Small intestine (tissue), 7 donors: ENCODE data around the gene CCN2. TPM values are rescaled to one million over a fixed set of nuclear protein-coding genes. Genes with fewer than 3 reads are reported as not detected.
A peak's percentile ranks its signal among the peaks of the same experiment; 100 is the strongest.

Experiments used
- DNase-seq, 2 donors: peaks; one replicate each; pipeline versions ENCODE4 v3.0.0 to v3.0.0-alpha.2; 2013
- FAIRE-seq: peaks from 2 replicates; lab custom pipeline; 2012; peaks lifted over from hg19 to GRCh38; lab: Jason Lieb, UNC
- H3K27ac ChIP-seq, 3 donors: one replicate each; pipeline ENCODE4 v1.5.1; 2013; ENCODE audit warnings: low read length in 2 of 3, mild to moderate bottlenecking in 2 of 3, control low read depth in 1 of 3, inconsistent platforms in 1 of 3, low read depth in 1 of 3, moderate library complexity in 1 of 3
- H3K27me3 ChIP-seq, 3 donors: one replicate each; pipeline ENCODE4 v1.6.1; 2013; ENCODE audit warnings: low read length in 3 of 3, inconsistent platforms in 1 of 3; ENCODE audit not compliant: control insufficient read depth in 3 of 3, insufficient read depth in 3 of 3
- H3K36me3 ChIP-seq, 3 donors: one replicate each; pipeline ENCODE4 v1.6.1; 2013; ENCODE audit warnings: low read length in 3 of 3, inconsistent platforms in 1 of 3, low read depth in 1 of 3, mild to moderate bottlenecking in 1 of 3, moderate library complexity in 1 of 3; ENCODE audit not compliant: control insufficient read depth in 3 of 3, insufficient read depth in 2 of 3
- H3K4me1 ChIP-seq, 3 donors: one replicate each; pipeline ENCODE4 v1.6.1; 2013; ENCODE audit warnings: low read length in 2 of 3, inconsistent platforms in 1 of 3, low read depth in 1 of 3, mild to moderate bottlenecking in 1 of 3, moderate library complexity in 1 of 3; ENCODE audit not compliant: control insufficient read depth in 3 of 3, insufficient read depth in 2 of 3
- H3K4me3 ChIP-seq, 3 donors: one replicate each; pipeline ENCODE4 v1.5.1; 2013; ENCODE audit warnings: low read length in 3 of 3, control low read depth in 1 of 3, inconsistent platforms in 1 of 3, low read depth in 1 of 3, mild to moderate bottlenecking in 1 of 3, moderate library complexity in 1 of 3
- H3K9me3 ChIP-seq, 2 donors: one replicate each; pipeline ENCODE4 v1.6.1; 2013; ENCODE audit warnings: low read depth in 1 of 2, low read length in 1 of 2; ENCODE audit not compliant: control insufficient read depth in 2 of 2, insufficient read depth in 1 of 2
- WGBS, 3 donors: extraction: QIAGEN DNeasy Blood & Tissue Kit; methylation state at CpG; one replicate each; pipeline ENCODE4 v1.1.7; 2013; 5-methylcytosine and 5-hydroxymethylcytosine counted together
- polyA plus RNA-seq, 4 donors: library from polyadenylated mRNA; stranded (reverse) in 3 of 4; unstranded in 1 of 4; fragments of 200-250 nt in 3 of 4; fragments of 120-200 nt in 1 of 4; gene quantifications; one replicate each; pipeline versions ENCODE4 v1.2.1 to v1.2.3, GENCODE V29; 2013
- donor health status: healthy with polysubstance abuse.
- donor health status: control.
- donor health status: control.
- donor health status: Bipolar disorder and iron deficiency.
- donor health status: healthy.

CCN2 gene
- polyA plus RNA-seq, 4 donors = 1.3 to 83.6 (median 36.0) TPM

- no peaks in the 10 kb centered on the region for H3K27me3 ChIP-seq
- peaks cover 0 to 9% (median 8%) of the 10 kb centered on the region in 3 donors for H3K4me1 ChIP-seq
- H3K36me3 ChIP-seq = no peaks in the 10 kb centered on the region
- no peak overlapping the region for H3K4me3 ChIP-seq
- H3K27ac ChIP-seq = no peak overlapping the region
- no peaks in the 10 kb centered on the region for H3K9me3 ChIP-seq
- FAIRE-seq = no peak
- peak in 1 of 2 donors; percentile 42 for DNase-seq
- WGBS, 3 donors = 14 to 45% (median 39%) methylated on average over 6 of the region's 6 CpGs
Measured at GRCh38 chr6:131976545-131977061, 25.4 kb upstream of the CCN2 start.

- Histone ChIP-seq H3K4me1 (peaks cover 0 to 2% (median 0%) of the 10 kb centered on the region in 3 donors), H3K9me3 (no peaks in the 10 kb centered on the region), H3K27me3 (no peaks in the 10 kb centered on the region), H3K27ac (no peak overlapping the region), H3K4me3 (no peak overlapping the region), H3K36me3 (no peaks in the 10 kb centered on the region)
- no peak for FAIRE-seq
- no peak for DNase-seq
- 36 to 59% (median 55%) methylated on average over 2 of the region's 2 CpGs for WGBS, 3 donors
Measured at GRCh38 chr6:131972741-131973140, 21.6 kb upstream of the CCN2 start.

GRCh38 chr6:131970076-131970859, 19.1 kb upstream of the CCN2 start:
- WGBS, 3 donors = 89 to 90% (median 89%) methylated on average over 2 of the region's 2 CpGs

GRCh38 chr6:131968656-131969055, 17.5 kb upstream of the CCN2 start:
- Histone ChIP-seq H3K9me3 (no peaks in the 10 kb centered on the region), H3K4me1 (no peaks in the 10 kb centered on the region), H3K36me3 (no peaks in the 10 kb centered on the region), H3K27me3 (no peaks in the 10 kb centered on the region), H3K4me3 (no peak overlapping the region), H3K27ac (no peak overlapping the region)
- DNase-seq = no peak
- FAIRE-seq = no peak
- 80 to 88% (median 80%) methylated on average over 5 of the region's 5 CpGs for WGBS, 3 donors

More at GRCh38 chr6:131970076-131970859, 19.1 kb upstream of the CCN2 start:
- Histone ChIP-seq H3K4me1 (no peaks in the 10 kb centered on the region), H3K4me3 (no peak overlapping the region), H3K9me3 (no peaks in the 10 kb centered on the region), H3K27ac (no peak overlapping the region), H3K27me3 (no peaks in the 10 kb centered on the region), H3K36me3 (no peaks in the 10 kb centered on the region)
- DNase-seq = no peak
- no peak for FAIRE-seq

GRCh38 chr6:131967948-131968347, 16.8 kb upstream of the CCN2 start:
- no peak for DNase-seq
- Histone ChIP-seq H3K27me3 (no peaks in the 10 kb centered on the region), H3K36me3 (no peaks in the 10 kb centered on the region), H3K4me1 (no peaks in the 10 kb centered on the region), H3K9me3 (no peaks in the 10 kb centered on the region), H3K27ac (no peak overlapping the region), H3K4me3 (no peak overlapping the region)
- WGBS, 3 donors = 39 to 89% (median 72%) methylated on average over 1 of the region's 1 CpG
- no peak for FAIRE-seq

GRCh38 chr6:131966443-131966842, 15.3 kb upstream of the CCN2 start:
- WGBS, 3 donors = 78 to 87% (median 79%) methylated on average over 6 of the region's 6 CpGs
- no peaks in the 10 kb centered on the region for H3K27me3 ChIP-seq
- FAIRE-seq = no peak

GRCh38 chr6:131963063-131963462, 11.9 kb upstream of the CCN2 start:
- Histone ChIP-seq H3K4me1 (peaks cover 0 to 6% (median 0%) of the 10 kb centered on the region in 3 donors), H3K27me3 (no peaks in the 10 kb centered on the region), H3K9me3 (no peaks in the 10 kb centered on the region), H3K27ac (no peak overlapping the region), H3K36me3 (no peaks in the 10 kb centered on the region), H3K4me3 (no peak overlapping the region)
- no peak for DNase-seq
- FAIRE-seq = no peak

More at GRCh38 chr6:131966443-131966842, 15.3 kb upstream of the CCN2 start:
- Histone ChIP-seq H3K36me3 (no peaks in the 10 kb centered on the region), H3K4me3 (no peak overlapping the region), H3K27ac (peak overlapping the region in 1 of 3 donors; percentile 52), H3K9me3 (no peaks in the 10 kb centered on the region), H3K4me1 (no peaks in the 10 kb centered on the region)
- DNase-seq = no peak

- FAIRE-seq = no peak
- WGBS, 3 donors = 54 to 67% (median 59%) methylated on average over 6 of the region's 6 CpGs
- H3K27ac ChIP-seq = no peak overlapping the region
Measured at GRCh38 chr6:131960371-131961133, 9.4 kb upstream of the CCN2 start.

More at GRCh38 chr6:131960371-131961133, 9.4 kb upstream of the CCN2 start:
- Histone ChIP-seq H3K36me3 (no peaks in the 10 kb centered on the region), H3K27me3 (no peaks in the 10 kb centered on the region), H3K9me3 (no peaks in the 10 kb centered on the region), H3K4me1 (peaks cover 0 to 6% (median 0%) of the 10 kb centered on the region in 3 donors), H3K4me3 (no peak overlapping the region)
- DNase-seq = no peak
